HG02763 (cell line): Measurements from ENCODE around the gene ATRN.

Source experiments
- ATAC-seq: cut with Tn5 transposase; IDR thresholded peaks from one replicate; pipeline ENCODE4 v1.9.1; 2021; ENCODE audit warnings: mild to moderate bottlenecking, moderate library complexity; ENCODE audit not compliant: unreplicated experiment

Gene ATRN

DNA sequence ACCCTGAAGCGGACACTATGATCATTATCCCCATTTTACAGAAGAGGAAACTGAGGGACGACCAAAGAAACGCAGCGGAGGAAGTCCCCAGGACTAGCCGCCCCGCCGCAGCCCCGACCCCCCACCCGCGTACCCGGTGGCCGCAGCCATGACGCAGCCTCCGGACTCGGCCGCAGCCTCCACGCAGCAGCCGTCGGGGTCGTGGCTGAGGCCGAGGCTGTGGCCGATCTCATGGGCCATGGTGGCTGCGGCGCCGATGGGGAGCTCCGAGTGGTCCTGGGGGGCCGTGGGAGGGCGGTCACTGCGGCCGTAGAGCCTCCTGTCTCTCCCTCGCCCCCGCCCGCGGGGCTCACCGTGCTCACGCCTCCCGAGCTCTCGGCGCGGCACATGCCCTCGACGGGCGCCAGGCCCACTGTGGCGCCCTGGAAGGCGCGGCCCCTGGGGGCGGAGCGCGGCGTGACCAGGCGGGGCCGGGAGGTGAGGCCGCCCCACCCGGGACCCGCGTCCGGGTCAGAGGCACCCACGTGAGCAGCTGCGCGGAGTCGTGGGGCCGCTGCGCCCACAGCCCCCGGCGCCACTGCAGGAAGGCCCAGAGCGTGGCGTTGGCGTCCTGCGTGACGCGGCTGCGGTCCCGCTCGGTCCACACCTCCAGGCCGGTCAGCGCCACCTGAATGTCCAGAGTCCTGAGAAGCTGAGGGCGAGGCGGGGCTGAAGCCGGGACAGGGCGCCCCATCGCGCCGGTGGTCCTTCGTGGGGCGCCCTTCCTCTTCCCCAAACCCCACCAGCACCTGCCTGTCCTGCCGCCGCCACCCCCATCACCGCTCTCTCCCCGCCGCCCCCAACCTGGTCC lies 202.6 kb downstream of the ATRN start:
- ATAC-seq: no peak

DNA sequence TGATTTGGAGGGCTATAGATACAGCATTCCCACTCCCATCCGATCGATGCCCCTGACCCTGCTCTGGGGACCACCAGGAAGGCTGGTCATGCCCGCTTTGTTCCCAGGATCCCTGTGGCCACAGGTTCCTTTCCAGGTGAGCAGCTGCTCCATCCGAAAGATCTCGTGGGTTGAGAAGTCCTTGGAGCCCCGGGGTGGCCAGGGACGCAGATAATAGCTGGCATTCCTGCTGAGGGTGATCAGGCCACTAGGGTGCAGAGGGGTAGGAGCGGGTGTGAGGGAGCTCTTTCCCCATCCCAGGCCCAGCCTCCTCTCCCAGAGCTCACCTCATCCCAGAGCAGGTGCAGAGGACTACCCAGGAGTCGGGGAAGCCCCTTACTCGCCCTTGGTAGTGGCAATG lies 203.6 kb downstream of the ATRN start:
- no peak for ATAC-seq

DNA sequence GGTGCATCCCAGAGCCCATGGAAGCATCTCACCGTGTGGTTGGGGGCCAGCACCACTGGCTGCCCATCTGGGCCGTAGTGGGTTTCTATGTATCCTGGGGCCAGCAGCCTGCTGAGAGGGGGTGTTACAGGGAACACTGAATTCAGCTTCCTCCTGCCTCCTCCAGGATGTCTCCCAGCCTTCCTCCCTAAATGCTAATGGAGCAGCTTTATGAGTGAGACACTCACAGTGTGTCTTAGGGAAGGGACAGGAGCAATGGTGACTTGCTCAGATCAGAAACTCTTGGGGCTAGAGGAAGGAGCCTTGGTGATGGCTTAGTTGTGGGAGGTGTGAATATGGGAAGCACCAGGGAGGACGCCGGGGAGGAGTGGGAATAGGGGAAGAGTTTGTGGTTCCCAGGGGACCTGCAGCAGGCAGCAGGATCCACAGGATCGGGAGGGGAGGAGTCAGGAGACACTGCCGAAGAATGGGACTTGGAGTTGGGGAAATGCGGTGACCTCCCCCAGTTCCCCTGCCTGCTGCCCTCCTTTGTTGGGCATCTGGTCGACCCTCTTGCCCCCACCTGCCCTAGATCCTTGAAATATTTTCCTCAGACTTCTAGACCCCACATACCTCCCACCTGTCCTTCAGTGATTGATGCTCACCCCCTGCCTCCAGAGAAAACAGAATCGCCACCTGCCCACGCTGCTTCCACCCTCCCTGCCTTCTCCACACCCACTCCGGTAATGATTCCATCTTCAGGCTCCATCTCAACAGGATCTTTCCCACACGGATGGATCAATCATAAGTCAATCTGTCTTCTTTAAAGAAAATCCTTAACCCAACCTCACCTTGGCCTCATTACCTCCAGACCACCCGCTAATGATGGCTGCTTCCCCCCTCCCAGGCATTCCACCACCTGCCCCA lies 204.4 kb downstream of the ATRN start:
- no peak for ATAC-seq

DNA sequence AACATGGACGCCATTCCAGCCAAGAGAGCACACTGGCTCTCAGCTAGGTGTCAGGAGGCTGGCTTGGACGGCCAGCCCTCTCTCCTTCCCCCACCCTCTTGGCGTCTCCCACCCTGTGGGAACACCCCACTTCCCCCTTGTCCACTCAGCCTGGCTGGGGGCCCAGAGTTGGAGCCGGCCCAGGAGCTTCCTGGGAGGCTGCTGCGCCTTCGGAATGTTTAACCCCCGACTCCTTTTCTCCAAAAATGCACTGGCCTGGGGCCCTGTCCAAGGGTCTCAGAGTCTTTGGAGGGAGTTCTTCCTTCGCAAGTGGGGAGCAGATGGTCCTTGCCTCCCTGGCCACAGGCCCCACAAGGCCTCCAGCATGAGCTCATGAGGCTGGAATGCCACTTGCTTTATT lies 206.9 kb downstream of the ATRN start:
- no peak for ATAC-seq

DNA sequence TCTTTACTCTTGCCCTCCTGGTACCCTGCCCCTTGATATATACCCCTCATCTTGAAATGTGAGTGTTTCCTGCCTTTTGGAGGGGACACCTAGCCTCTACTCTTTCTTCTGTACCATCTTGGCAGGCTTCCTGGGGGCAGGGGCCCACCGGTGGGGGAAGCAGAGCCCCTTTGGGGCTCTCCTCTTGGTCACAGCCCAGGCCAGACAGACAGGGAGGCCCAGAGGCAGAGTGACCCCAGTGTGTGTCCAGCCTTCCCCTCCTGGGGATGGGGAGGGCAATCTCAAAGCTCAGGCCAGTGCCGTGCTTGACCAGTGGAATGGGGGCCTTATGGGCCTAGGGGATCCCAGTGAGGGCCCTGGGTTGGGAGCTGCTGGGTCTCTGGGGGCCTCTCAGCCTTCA lies 207.4 kb downstream of the ATRN start:
- ATAC-seq: no peak

DNA sequence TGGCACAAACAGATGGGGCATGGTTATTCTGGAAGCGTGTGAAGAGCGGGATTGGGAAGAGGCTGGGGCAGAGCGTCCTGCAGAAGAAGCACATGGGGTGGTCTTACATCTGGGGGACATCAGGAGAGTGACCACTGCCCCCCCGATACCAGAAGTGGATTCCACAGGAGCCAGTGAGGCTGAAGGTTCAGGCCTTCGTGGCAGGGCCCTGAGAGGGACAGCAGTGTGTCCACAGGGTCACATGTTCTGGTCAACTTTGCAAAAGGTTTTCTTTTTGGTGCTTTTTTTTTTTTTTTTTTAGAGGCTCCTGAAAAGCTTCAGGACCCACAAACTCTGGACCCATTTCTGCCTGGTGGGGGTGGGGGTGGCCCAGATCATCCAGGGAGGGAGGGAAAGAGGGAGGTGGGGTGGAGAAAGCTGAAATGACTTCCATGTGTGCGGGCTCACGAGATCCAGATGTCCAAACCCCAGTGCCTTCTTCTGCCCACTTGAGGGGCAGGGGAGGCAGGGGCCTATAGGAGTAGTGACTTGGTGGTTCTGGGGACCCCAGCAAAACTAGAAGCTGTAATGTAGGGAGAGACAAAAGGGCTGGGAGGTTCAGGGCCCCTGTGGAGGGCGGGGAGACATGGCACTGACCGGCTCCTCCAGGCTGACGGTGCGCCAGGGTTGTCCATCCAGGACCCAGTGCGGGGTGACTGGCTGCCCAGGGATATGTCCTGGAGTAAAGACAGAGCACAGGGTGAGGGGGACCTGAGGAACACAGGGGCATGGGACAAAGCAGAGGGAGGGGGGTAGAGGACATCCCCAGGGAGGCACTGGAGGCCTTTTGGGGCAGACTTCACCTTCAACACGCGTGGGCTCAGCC lies 208.3 kb downstream of the ATRN start:
- ATAC-seq: no peak

DNA sequence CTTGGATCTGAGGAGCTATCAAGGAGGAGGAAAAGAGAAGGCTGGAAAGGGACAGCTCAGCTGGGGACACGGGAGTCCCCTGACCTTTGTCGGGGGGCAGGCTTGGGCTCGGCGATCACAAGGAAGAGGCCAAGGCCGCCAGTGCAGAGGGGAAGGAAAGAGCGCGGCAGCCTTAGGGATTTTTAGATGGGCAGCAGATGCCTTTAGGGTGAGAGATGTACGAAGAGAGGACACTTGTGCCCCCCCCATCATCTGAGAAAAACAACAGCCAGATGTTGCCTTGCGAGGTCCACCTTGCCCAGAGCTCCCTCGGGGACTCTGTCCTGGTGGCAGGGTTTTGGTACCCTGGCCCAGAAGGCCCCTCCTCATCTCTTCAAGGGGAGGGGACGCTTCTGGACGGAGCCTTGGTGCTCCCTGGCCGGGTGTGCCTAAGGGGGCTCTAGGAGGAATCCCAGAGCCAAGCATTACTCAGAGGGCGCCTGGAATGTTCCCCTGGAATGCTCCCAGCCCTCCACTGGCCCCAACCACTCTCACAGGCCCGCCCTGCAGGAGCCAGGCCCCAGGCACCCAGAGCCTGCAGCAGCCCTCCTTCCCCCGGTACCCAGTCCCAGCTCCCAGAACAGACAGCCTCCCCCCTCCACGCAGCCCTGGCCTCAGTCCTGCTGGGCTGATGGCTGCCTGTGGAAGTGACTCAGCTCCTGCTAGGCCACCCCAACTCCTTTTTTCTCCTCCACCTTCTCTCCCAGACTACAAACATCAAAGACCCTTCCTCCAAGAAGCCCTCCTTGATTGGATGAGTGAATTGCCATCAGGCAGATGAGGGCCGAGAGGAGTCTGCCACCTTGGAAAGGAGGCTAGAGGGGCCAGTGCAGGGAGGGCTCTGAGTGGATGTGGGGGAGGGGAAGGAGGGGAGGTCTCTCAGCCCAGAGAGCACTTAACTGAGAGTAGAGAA lies 209.2 kb downstream of the ATRN start:
- ATAC-seq: no peak

DNA sequence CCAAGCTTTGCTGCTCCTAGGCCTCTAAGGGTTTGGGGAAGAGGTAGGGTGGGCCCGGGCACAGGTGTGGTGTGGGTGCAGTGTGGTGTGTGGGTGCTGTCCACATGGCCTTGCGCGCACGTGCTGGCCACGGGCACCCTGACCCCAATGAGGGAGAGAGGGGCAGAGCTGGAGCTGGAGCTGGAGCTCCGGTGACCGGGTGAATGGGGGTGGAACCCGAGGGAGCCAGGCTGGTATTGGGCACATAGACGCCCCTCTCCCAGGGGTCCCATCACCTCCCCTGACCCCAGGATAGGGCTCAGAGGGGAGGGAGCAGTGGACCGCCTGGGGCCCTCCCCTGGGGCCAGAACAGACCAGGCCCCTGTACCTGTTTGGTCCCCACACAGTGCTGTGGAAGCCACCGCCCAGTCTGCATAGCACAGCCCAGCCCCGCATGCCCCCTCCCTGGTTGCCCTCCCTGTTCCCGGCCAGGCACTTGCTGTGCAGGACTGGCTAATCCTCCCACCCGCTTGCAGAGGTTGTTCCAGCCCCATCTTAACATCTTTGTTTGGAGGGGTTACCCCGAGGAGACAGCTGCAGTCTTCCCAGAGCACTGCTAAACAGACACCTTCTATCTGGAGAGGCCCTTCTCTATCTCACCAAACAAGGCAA lies 210.0 kb downstream of the ATRN start:
- ATAC-seq: no peak

DNA sequence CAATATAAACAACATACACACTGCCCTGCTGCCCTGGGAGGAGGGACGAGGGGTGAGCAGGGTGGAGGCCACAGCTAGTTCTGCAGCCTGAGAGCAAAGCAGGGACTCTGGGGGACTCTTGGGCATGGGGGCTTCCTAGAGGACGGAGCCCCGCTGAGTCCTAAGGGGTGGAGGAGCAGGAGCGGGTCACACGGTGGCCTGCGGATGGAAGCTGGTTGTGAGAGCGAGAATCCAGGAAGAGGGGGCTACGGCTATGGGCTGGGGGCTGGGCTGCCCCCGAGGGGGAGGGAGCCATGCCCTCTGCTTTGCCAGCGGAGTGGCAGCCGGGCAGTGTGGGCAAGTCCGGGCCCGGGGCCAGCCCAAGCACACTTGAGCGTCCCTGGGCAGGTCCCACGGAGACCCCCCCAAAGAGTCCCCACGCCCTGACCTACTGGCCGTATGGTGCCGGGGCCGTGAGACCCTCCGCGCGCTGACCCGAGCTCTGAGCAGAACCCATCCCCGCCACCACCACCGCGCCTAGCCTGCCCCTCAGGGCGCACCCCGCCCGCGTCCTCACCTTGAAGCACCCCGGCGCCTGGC lies 210.6 kb downstream of the ATRN start:
- ATAC-seq: no peak

DNA sequence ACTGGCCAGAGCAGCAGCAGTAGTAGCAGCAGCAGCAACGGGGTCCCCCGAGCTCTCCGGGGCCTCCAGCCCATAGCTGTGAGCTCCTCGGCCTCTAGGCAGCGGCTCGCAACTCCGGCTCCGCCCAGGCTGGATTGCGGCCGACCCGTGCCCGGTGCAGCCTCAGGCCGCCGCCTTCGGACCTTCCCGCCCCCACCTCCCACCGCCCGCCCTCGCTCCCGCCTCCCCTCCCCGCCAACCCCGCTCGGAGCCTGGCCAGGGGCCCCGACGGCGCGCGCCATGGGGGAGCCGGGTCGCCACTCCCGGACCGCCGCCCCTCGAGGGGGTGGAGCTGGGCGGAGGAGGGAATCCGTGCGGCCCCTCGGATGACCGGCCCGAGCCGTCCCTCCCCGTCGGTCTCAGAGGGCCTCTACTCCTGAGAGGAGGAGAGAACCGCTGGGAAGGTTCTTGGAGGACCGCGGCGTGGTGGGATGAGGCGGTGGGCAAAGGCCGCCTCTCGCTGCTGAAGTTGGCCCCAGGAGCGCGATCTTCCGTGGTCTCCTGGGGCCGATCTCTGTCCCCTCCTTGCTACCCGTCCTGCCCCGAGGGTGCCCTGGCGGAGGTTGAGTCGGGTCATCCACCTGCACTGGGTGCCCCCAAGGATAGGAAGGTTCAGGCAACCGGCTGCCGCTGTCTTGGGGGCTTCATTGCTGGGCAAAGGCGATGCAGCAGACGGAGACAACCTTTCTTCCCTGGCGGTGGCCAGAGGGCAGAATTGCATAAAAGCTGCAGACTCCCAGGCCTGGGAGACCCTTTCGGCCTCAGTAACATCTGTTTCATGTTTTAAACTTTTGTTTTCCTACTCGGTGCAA lies 211.3 kb downstream of the ATRN start, which contains the start of gene ADAM33:
ADAM33 (minus strand) TSS at position 80 of the 851 bp plus-strand sequence; CDS start at position 74, 6 bp downstream.
- no peak for ATAC-seq

DNA sequence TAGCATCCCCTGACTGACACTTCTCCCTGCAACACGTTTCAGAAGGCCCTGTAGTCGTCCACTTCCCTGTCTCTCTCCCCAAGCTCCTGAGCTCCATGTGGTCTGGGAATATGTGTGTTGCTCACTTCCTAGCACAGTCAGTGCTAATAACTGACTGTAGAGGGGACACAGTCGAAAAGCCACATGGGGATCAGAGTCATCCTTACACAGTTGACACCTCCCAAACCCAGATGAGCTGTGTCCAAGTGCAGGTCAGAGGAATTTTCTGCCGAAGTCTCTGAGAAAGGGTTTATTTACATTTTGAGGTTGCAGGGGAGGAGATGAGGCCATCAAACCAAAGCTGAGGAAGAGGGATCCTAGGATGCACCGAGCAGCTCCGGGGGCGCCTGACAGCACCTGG lies 214.5 kb downstream of the ATRN start:
- no peak for ATAC-seq

DNA sequence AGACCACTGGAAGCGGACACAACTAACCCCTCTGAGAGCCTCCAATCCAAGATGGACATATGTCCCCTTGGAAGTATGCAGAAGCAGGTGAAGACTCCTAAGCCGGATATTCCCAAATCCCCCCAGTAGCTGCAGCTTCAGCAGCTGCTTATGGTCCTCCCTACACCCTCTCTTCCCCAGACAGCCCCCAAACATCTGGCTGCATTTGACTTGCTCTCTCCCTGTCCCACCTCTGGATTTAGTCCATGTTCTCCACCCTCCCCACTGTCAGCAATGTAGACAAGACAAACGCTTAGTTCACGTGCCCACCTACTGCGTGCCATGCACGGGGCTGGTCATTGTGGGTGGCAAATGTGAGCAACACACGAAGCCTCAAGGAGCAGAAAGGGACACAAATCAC lies 215.6 kb downstream of the ATRN start:
- ATAC-seq: no peak

DNA sequence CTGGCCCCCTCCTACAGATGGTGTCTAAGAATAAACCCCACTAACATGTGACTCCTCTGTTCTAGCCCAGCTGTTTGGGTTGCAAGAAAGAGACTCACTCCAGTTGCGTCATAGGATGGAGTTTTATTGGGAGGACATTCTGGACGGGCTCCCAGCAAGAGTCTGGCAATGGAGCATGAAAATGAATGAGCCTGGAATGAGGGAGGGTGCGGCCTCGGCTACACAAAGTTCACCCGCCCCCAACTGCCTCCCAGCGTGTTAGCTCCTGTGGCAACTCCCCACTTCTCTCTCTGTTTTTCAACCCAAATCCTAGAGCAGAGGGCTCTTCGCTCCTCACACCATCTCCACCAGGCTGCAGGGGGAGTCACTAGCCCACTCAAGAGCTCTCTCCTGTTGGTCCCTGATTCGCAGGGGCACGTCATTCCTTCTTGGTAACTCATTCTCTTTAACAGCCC lies 216.1 kb downstream of the ATRN start:
- ATAC-seq: no peak

DNA sequence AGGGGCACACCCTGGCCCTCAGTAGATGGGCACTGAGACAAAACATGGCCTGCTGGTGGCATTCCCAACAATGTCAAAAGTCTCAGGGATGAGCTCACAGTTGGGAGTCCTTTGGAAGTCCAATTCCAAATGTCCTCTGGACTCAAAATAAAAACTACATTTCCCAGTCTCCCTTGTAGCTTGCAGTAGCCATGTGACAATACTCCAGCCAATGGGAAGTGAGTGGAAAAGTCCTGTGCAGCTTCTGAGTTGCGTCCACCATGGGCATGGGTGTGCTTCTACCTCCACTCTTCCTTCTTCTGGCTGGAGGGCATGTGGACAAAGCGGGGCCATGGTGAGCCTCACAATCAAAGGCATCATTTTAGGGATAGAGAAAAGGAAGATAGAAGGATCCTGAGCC lies 216.8 kb downstream of the ATRN start:
- ATAC-seq: no peak

DNA sequence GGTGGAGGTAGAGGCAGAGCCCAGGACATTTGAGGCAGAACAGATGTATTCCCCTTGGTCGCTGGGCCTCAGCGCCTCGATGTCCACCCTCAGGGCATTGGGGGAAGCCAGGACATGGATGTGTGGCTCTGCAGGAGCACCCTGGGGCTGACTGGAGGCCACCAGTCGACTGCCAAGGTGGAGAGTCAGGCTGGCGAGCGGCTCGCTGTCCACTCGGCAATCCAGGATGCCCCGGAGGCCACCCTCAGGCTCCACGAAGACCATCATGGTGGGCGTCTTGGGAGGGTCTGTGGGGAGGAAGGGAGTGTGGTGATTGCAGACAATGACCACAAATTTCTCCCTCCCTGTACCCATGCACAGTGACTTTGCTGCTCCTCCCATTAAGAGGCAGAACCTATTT lies 219.2 kb downstream of the ATRN start:
- ATAC-seq: no peak

DNA sequence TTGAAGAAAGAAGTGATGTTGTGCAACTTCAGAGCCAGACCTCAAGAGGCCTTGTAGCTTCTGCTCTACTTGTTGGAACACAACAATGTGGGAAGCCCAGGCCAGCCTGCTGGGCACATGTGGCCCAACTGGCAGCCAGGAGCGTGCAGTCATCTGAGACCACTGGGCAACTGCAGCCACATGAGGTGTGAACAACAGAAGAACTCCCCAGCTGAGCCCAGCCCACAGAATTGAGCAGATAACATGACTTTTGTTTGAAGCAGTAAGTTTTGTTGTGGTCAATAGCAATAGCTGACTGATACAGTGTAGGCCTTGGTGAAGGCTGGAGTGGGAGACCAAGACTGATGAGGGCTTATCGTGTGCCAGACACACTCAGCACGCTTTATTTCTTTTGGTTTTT lies 219.6 kb downstream of the ATRN start:
- ATAC-seq: no peak

DNA sequence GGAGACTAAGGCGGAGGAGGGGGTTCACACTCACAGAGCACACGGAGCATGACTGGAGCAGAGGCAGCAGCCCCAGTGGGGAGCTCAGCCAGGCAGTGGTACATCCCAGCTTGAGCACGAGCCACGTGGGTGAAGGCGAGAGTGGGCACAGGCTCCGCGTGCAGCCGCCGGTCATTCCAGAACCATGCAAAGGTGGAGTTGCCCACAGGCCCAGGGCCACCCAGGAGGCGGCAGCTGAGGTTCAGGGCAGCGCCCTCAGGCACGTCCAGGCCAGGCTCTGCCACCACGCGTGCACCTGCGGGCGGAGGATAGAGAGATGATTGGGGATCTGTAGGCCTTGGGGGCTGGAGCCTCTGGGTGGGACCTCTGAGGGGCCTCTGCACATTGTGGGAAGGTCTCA lies 220.5 kb downstream of the ATRN start:
- ATAC-seq: no peak

DNA sequence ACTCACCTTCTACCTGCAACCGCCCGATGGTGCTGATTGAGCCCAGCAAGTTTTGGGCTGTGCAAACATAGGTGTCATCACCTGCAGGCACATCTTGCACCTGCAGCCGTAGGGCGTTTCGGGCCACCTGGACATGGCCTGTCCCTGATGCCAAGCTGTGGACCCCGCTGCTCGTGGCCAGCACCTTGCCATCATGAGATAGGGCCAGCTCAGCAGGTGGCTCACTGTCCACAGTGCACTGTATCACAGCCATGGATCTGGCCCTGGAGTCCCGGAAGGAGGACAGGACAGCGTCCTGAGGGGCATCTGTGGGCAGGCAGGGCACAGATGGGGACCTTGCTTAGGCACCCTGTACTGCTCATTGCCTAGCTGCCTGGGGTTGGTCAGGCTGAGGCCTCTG lies 221.1 kb downstream of the ATRN start:
- ATAC-seq: no peak
